Skin epidermis (tissue), 12 donors: ENCODE data around the gene RGS16.
A peak's percentile ranks its signal among the peaks of the same experiment; 100 is the strongest.

ENCODE experiments used
- H3K27ac ChIP-seq, 21 experiments: fragments of 200-600 bp; sonication (generic) in 11 of 21; one replicate each; pipeline ENCODE4 v1.5.0; 2020; ENCODE audit warnings: mild to moderate bottlenecking in 3 of 21, inconsistent platforms in 2 of 21, moderate library complexity in 2 of 21
- H3K4me3 ChIP-seq, 7 experiments: fragments of 200-600 bp; sonication (generic) in 2 of 7; one replicate each; pipeline ENCODE4 v1.5.0; 2020; ENCODE audit warnings: inconsistent platforms in 2 of 7, mild to moderate bottlenecking in 2 of 7, moderate library complexity in 1 of 7

Gene RGS16

DNA sequence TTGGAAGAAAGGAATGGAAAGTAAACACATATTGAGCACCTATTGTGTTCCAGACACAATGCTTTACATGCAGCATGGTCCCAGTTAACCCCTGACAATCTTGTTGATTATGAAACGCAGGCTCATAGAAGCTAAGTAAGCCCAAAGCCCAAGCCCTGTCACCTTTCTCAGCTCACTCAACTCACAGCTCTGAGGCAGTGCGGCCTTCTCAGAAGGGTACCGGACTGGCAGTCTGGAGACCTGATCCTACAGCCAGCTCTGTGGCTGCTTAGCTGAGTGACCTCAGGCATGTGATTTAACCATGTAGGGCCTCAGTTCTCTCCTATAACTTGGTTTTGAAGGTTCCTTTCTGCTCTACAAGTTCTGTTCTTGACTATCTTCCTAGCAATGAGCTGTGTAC, 14.7 kb downstream of the RGS16 start:
- Histone ChIP-seq H3K4me3 (peak overlapping the region in 2 of 7 experiments; percentile 62 to 65), H3K27ac (peak overlapping the region in 15 of 21 experiments; percentile 86 to 99 (median 93))

DNA sequence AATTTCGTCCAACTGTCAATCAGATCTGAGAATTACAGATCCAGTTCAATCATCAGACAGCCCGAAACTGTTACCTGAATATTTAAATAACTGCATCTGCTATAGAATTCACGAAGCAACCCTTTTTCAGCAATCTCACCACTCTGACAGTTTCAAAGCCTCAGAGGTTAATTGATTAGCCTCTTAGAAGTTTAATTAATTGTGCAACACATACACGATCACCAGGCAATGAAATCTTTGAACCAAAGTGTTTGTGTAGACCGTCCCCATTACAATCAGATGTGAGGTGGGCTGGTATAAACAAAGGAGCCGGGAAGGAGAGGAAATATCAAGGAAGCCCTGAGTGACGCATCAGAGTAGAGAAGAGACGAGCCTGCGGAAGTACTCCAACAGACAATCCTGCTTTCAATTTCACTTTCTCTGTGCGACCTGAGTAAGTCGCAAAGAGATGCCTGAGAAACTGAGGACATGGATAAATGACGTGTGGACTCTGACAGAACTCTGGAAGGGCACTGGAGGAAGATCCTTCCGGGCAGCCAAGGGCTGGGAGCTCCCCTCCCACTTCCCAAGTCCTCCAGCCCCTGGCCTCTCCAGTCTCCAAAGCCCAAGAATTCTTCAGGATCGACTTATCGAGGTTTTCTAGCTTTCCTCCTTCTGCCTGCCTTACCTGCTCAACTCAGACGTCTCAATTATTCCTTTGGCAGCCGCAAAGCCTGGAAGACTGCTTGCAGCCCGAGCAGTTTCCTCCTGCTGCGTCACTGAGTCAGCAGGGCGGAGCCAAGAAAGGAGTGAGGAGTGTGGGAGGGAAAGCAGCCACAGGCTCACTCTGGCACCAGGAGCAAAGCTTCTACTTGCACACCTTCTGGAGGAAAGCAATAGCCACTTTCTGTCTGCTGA, 15.4 kb downstream of the RGS16 start, which contains the start of gene RNASEL:
TSS of gene RNASEL (minus strand) at position 757 of the 897 bp plus-strand sequence. CDS start 2,450 bp downstream, outside the sequence.
- H3K4me3 ChIP-seq, result peak within 1 kb of the TSS; percentile 36 to 73 (median 66)
- H3K27ac ChIP-seq, result peak within 1 kb of the TSS; percentile 86 to 99 (median 93)

DNA sequence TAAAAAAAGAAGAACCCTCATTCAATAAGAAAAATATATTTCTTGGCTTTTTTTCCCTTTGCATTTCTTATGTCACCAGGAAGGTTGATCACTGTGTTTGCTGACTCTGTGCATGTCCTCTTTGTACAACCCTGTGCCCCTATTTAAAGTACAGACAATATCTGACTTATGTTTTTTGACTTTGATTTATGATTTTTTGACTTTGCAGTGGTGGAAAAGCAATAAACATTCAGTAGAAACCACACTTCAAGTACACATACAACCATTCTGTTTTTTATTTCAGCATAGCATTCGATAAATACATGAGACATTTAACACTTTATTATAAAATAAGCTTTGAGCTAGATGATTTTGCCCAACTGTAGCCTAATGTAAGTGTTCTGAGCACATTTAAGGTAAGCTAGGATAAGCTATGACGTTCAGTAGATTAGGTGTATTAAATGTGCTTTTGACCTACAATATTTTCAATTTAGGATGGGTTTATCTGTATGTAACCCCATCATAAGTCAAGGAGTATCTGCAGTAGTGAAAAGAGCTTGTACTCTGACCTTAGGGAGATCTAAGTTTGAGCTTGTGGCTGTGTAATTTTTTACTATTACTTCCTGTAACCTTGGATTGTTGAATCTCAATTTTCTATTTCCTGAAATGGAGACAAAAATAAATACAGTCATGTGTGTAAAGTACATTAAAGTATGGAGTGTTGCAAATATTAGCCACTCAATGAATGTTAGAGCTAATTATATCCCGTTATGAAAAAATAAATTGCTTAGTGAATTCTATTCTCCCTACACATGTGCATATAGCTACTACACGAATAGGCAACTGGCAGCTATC, 16.3 kb downstream of the RGS16 start:
- Histone ChIP-seq H3K4me3 (peak overlapping the region; percentile 36 to 73 (median 66)), H3K27ac (peak overlapping the region in 20 of 21 experiments; percentile 86 to 99 (median 94))

DNA sequence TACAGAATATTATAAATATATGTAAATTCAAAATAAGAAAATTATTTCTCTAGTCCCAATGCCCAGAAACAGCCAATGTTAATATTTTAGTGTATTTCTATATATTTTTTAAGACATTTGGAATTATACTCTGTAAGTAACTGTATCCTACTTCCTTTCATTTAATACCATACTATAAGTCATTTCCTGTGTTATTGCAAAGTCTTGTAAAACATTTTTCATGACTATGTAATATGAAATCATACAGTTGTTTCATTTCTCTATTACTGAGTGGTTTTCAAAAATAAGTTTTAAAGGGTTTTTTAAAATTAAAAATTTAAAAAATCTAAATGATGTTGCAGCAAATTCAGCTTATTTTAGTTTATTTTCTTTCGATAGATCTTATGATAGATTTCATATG, 17.1 kb downstream of the RGS16 start:
- H3K4me3 ChIP-seq, result no peak overlapping the region
- no peak overlapping the region for H3K27ac ChIP-seq

DNA sequence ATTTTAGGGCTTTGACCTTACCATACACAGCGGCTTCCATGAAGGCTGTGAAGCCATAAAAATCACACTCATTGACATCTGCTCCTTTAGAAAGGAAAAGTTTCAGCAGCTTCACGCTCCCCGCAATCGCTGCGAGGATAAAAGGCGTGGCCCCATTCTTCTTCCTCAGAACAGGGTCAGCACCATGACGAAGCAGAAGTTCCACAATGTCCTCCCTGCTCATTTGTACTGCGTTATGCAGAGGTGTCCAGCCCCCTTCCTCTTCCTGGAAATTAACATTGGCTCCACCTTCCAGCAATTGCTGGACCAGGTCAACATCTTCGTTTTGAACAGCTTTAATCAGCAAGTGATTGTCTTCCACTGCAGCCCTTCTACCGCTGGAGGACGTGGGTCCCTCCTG, 17.8 kb downstream of the RGS16 start:
- H3K27ac ChIP-seq, result no peak overlapping the region

GRCh38 chr1:182584746-182585145, 19.4 kb downstream of the RGS16 start:
- Histone ChIP-seq H3K27ac (no peak overlapping the region), H3K4me3 (no peak overlapping the region)

More for the DNA sequence above, 17.8 kb downstream of the RGS16 start:
- H3K4me3 ChIP-seq, result no peak overlapping the region

DNA sequence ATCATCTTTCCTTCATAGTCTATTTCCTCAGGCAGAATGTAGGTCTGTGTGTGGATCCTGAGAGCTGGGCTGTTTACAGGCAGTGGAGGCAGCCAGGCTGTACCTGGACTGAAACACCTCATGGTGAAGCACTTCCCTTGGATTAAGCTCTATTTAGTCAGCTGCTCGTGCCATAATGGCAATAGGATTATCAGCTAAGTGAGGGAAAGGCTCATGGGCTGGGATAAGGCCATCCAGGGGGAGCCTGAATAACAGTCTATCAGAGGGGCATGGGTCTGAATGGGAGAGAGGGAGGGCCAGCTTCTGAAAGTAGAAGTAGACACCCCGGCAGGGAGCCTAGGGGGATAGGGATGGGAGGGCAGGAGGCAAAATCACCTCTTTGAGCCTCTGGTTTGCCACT, 23.5 kb downstream of the RGS16 start:
- H3K4me3 ChIP-seq, result no peak overlapping the region
- H3K27ac ChIP-seq, result no peak overlapping the region

DNA sequence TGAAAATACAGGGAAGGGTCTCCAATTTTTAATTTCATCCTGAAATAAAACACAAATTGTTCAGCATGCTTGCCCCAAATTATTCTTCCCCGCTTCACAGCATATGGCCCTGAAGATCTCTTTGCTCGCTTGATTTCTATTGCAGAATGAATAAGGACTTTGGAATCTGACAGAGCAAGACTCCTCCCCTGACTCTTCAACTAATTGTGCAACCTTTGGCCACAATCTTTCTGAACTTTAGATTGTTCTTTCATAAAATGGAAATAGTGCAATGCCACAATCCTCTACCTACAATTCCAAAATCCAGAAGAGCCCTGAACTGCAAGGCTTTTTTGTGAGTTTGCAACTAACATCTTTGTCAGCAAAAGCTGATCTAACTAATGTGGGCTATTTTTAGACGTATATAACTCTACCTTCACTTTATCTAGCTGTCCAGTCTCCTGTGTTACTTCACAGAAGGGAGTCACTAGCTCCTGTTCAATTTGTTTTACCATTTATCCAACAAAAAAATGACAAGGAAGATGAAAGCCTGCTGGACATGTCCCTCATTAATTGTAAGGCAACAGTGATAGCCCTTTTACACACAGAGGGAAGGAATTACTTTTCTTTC, 28.5 kb downstream of the RGS16 start:
- Histone ChIP-seq H3K27ac (no peak overlapping the region), H3K4me3 (no peak overlapping the region)

DNA sequence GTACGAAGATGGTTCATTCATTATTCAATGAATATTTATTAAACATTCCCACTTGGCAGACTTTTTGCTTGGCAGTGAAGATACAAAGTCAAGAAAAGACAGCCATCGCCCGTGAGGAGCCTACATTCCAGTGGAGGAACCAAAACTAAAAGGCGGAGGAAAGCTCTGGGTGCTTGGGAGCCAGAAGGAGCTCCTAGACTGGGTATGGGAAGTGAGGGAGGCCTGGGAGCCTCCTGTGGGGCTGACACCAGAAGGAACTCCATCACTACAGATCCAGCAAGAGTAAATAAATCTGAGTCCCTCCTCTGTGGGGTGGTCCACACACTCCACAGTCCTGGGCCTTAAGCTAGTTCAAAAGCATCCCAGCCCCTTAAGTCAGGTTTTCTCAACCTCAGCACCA, 30.0 kb downstream of the RGS16 start:
- Histone ChIP-seq H3K4me3 (no peak overlapping the region), H3K27ac (no peak overlapping the region)

GRCh38 chr1:182570611-182570970, 33.6 kb downstream of the RGS16 start:
- Histone ChIP-seq H3K4me3 (no peak overlapping the region), H3K27ac (peak overlapping the region in 1 of 21 experiments; percentile 55)

DNA sequence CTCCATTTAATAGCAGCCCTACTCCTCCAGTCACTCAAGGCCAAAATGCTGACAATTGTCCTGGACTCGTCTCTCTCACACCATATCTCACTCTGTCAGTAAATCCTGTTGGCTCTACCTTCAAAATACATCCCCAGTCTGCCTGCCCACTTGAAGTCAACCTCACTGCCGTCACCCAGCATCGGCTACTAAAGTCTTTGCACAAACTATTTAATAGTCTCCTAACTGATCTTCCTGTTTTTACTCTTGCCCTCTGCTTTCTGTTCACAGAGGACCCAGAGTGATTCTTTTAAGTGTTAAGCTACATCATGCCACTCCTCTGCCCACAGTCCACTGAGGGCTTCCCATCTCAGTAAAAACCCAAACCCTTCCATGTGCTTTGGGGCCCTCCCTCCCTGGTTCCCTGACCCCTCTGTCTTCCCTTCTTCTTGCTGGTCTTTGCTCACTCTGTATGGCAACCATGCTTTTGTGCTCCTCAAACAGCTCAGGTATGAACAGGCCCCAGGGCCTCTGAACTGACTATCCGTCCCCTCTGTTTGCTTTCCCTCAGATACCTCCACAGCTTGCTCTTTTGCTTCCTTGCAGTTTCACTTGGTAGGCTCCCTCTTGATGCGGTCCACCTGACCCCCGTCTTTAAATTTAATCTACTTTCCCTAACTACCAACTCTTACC, 34.1 kb downstream of the RGS16 start:
- H3K27ac ChIP-seq, result peak overlapping the region in 1 of 21 experiments; percentile 55
- H3K4me3 ChIP-seq, result no peak overlapping the region

GRCh38 chr1:182568647-182569284, 35.4 kb downstream of the RGS16 start:
- no peak overlapping the region for H3K4me3 ChIP-seq
- H3K27ac ChIP-seq, result peak overlapping the region in 1 of 21 experiments; percentile 35

- Histone ChIP-seq H3K4me3 (no peak overlapping the region), H3K27ac (no peak overlapping the region)
Observed at GRCh38 chr1:182567629-182568028, 36.6 kb downstream of the RGS16 start.

GRCh38 chr1:182565537-182565936, 38.7 kb downstream of the RGS16 start:
- H3K27ac ChIP-seq, result no peak overlapping the region
- no peak overlapping the region for H3K4me3 ChIP-seq

DNA sequence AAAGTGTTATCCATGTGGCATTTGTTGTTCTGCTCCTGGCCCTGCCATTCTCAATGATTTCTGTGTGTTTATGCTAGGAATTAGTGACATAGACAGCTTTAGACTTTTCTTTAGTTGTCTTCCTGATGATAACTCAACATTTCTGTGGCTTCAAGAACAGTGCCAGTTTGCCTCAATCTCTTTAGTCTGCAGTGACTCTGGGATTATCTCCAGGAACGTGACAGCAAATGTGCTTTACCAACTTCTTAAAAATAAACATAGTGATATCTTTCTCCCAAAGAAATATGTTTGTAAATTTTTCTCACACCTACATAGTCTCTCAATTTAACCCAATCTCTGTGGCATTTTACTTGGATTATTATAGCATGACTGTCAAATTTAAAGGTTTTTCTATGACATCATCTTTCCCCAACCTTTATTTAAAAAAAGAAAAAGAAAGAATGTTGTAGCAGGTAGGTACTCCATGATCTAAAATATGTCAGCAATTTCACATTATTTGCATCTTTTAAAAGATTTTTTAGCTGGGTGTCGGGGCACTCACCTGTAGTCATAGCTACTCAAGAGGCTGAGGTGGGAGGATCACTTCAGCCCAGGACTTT, 39.7 kb downstream of the RGS16 start:
- H3K27ac ChIP-seq, result no peak overlapping the region
- no peak overlapping the region for H3K4me3 ChIP-seq

- Histone ChIP-seq H3K4me3 (no peak overlapping the region), H3K27ac (no peak overlapping the region)
Observed at GRCh38 chr1:182563095-182563494, 41.1 kb downstream of the RGS16 start.

DNA sequence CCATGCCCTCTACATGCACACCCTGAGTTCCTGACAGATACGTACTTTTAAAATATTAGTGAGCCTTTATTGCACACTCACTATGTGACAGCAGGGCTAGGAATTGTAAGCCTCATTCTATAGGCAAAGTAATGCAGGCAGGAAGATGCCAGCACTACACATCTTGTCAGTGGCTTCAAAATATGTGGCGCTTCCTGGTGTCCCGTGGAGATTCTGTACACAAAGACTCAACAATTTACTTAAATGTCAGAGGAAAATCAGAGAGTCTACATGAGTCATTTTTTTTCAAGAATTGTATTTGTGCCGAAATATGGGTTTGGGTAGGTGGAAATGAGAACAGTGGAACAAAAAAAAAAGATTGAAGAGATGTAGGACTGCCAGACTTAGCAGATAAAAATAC, 42.7 kb downstream of the RGS16 start:
- no peak overlapping the region for H3K4me3 ChIP-seq

GRCh38 chr1:182560392-182560984, 43.7 kb downstream of the RGS16 start:
- no peak overlapping the region for H3K4me3 ChIP-seq
- H3K27ac ChIP-seq, result no peak overlapping the region

More for the DNA sequence above, 42.7 kb downstream of the RGS16 start:
- no peak overlapping the region for H3K27ac ChIP-seq
